Activated T-helper 9 cell treated with anti-CD3 and anti-CD28 coated beads, Interleukin-2, amount 50 U/mL, for 16 hours (primary cell): Measurements from ENCODE around the gene OR10AD1.
"Not testable (repeated sequence)": the region's sequence is repeated elsewhere in the genome, so short reads cannot be mapped to it uniquely, and the experiment has no call there.

ENCODE experiments used
- DNase-seq: peaks from one replicate; pipeline ENCODE4 v3.0.0-alpha.2; 2020; ENCODE audit warnings: low read depth

OR10AD1 gene

DNA sequence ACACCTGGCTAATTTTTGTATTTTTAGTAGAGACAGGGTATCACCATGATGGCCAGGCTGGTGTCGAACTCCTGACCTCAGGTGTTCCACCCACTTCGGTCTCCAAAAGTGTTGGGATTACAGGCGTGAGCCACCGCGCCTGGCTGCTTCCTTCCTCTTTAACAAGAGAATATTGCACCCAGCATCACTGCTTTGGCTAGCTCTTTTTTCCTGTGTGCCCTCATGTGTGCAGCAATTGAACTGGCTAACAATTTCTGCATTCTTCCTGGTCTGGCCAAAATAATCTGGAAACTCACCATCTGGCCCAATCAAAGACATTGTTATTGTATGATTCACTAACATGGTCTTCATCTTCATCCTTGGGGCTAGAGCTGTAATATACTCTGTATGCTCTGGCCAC, 43.0 kb downstream of the OR10AD1 start:
- no peak for DNase-seq

DNA sequence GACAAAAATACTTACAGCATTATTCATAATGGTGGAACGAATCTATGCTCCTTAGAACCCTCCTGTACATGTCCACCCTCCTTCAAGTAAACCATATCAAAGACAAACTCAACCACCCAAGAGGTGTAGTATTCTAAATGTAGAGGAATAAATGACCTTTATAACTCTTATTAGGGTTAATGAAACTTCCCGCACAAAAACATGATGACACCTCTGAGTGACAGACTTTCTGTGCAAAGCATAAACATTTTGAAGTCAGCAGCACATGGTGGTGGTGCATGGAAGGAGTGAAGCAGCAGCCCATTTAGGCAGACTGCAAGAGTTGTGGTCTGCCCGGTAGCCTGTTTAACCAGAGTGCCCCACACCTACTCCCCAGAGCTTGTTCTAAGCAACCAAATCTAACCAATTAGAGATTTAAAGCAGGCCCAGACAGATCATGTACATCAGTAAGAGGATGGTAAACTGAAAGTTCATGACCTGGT, 45.2 kb downstream of the OR10AD1 start:
- no peak for DNase-seq

DNA sequence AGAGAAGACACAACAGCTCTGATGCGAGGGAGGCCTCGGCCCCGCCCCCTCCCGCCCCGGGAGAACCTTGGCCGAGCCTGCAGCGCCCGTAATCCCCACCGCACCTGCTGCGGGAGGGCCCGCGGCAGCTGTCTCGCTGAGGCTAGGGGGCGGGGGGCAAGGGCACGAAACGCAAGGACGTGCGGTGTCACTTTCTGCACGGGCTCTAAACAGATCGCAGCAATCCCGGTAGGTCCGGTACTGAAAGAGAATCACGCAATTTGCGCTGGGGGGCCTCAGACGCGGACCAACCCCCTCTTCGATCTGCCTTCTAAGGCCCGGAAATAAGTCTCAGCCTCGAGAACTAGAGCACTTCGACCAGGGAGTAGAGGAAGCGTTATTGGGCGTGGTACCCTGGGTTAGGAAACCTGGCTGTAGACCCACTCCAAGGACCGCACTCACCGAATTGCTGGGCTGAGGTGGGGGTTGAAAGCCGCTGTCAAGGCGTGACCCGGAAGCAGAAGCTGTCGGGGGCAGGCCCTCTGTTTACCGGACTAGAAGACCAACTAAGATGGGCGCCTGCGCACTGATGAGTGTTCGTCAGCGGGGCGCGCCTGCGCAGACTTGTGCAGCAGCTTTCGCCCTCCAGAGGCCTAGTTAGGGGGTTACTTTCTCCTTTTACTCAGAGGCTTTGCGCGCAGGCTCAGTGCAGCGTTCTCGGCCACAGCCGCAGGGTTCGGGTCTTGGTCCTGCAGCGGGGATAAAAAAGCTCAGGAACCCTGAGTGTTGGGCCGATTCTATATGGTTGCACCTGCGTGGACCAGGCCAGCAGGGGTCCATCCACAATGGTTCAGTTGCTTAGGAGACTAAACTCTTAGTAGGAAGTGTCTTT, 45.8 kb downstream of the OR10AD1 start, which contains the start of gene ASB8:
Gene ASB8, minus strand, starts transcription at position 498 of the 871 bp plus-strand sequence. CDS start 4,019 bp downstream, outside the sequence.
- DNase-seq: peak; percentile 99

DNA sequence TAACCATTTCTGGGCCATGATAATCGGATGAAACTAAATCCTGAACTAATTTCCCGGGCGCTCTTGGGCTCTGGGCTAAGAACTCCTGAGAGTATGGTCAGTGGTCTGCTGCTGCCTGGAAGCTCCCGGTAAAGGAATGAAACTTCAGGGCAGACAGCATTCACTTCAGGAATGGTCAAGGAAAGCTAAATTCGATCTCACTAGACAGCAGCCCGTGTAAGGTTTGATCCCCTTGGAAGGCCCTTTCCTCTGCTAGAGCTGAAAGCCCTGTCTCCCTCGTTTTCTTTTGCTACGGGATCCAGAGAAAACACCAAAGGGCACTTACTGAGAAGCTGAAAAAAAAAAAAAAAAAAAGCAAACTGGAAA, 46.5 kb downstream of the OR10AD1 start:
- no peak for DNase-seq

DNA sequence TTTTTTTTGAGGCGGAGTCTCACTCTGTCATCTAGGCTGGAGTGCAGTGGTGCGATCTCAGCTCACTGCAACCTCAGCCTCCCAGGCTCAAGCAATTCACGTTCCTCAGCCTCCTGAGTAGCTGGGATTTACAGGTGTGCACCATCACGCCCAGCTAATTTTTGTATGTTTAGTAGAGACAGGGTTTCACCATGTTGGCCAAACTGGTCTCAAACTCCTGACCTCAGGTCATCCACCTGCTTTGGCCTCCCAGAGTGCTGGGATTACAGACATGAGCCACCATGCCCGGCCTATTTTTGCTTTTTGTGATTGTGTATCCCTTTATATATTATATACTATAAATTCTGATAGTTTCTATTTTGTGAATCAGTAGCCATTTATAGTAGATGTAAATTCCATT, 47.3 kb downstream of the OR10AD1 start:
- not testable (repeated sequence) for DNase-seq
